HepG2 (cell line): ENCODE measurements around the gene PLEKHM2. TPM values are rescaled to one million over a fixed set of nuclear protein-coding genes. Genes with fewer than 3 reads are reported as not detected.

ENCODE experiments used
- ATAC-seq: fragments of 200-7000 bp; cut with Tn5 transposase; 3 replicates; pipeline ENCODE4 v1.9.1; 2020; ENCODE audit warnings: mild to moderate bottlenecking, moderate library complexity
- BruUV-seq: library from RNA; stranded (reverse); fragments of 400-500 nt; replicated peaks from 2 replicates; lab custom pipeline; 2021; lab: Mats Ljungman, UMichigan
- CTCF ChIA-PET: fragments of 300-600 bp; formaldehyde crosslinking; extraction: SDS; loops from one replicate; lab custom pipeline; 2021; ENCODE audit warnings: low total read pairs, inconsistent platforms, low intra/inter-chr PET ratio; lab: Yijun Ruan, JAX
- POLR2A ChIA-PET: fragments of 350-600 bp; sonication (Branson Sonifier 250); formaldehyde crosslinking; loops from one replicate; lab custom pipeline; 2020; ENCODE audit warnings: antibody characterized with exemption, inconsistent platforms; lab: Yijun Ruan, JAX
- DNase-seq: peaks from one replicate; pipeline ENCODE4 v3.0.0-alpha.2; 2015; ENCODE audit warnings: low spot score
- FAIRE-seq: peaks from 3 replicates; lab custom pipeline; 2011; peaks lifted over from hg19 to GRCh38; lab: Jason Lieb, UNC
- H2AFZ ChIP-seq: one replicate; pipeline ENCODE4 v1.6.1; 2011; ENCODE audit warnings: low read length, inconsistent platforms
- H3K27ac ChIP-seq: fragments of 300-600 bp; 3 replicates; pipeline ENCODE4 v1.8.0; 2011; ENCODE audit warnings: mixed run types, mild to moderate bottlenecking, mixed read lengths, low read length, inconsistent platforms; ENCODE audit not compliant: insufficient read depth; ENCODE audit errors: extremely low read length
- H3K27me3 ChIP-seq, 2 experiments: fragments of 200-600 bp in 1 of 2; 2 replicates in 1 of 2; 3 replicates in 1 of 2; pipeline versions ENCODE4 v1.6.0 to v1.8.0; 2011; ENCODE audit warnings: low read length in 2 of 2, mild to moderate bottlenecking in 2 of 2, moderate library complexity in 2 of 2, inconsistent platforms in 1 of 2; ENCODE audit not compliant: insufficient read depth in 2 of 2, control insufficient read depth in 1 of 2
- H3K36me3 ChIP-seq, 2 experiments: fragments of 200-600 bp in 1 of 2; replicated peaks in 1 of 2; 2 replicates in 1 of 2; 3 replicates in 1 of 2; pipeline versions ENCODE4 v1.5.1 to v1.8.0; 2011; ENCODE audit warnings: low read length in 2 of 2, inconsistent platforms in 1 of 2; ENCODE audit not compliant: insufficient read depth in 2 of 2, control insufficient read depth in 1 of 2
- H3K4me1 ChIP-seq: 2 replicates; pipeline ENCODE4 v1.5.1; 2012; ENCODE audit warnings: low read length, inconsistent platforms; ENCODE audit not compliant: insufficient read depth
- H3K4me2 ChIP-seq: 2 replicates; pipeline ENCODE4 v1.6.0; 2011; ENCODE audit warnings: low read depth, low read length, inconsistent platforms
- H3K4me3 ChIP-seq, 3 experiments: fragments of 200-600 bp in 1 of 3; sonication (generic), shearing (Covaris generic) in 1 of 3; replicated peaks in 1 of 3; 2 replicates each; pipeline ENCODE4 v1.5.1; 2011 to 2016; ENCODE audit warnings: low read length in 3 of 3, inconsistent platforms in 2 of 3, low read depth in 2 of 3, mild to moderate bottlenecking in 2 of 3, control low read depth in 1 of 3, mixed read lengths in 1 of 3; ENCODE audit not compliant: insufficient read depth in 1 of 3
- H3K79me2 ChIP-seq: one replicate; pipeline ENCODE4 v1.6.1; 2011; ENCODE audit warnings: low read length, inconsistent platforms; ENCODE audit not compliant: insufficient read depth
- H3K9ac ChIP-seq: 2 replicates; pipeline ENCODE4 v1.6.0; 2011; ENCODE audit warnings: mild to moderate bottlenecking, low read depth, low read length, inconsistent platforms; ENCODE audit not compliant: insufficient read depth
- H3K9me3 ChIP-seq: 2 replicates; pipeline ENCODE4 v1.5.1; 2012; ENCODE audit warnings: mild to moderate bottlenecking, low read length
- H4K20me1 ChIP-seq: 2 replicates; pipeline ENCODE4 v1.6.0; 2011; ENCODE audit warnings: inconsistent platforms, mild to moderate bottlenecking, low read length, moderate library complexity; ENCODE audit not compliant: insufficient read depth
- GABPB1 ChIP-seq: IDR thresholded peaks from 2 replicates; pipeline ENCODE4 v1.6.1; 2016; ENCODE audit warnings: mild to moderate bottlenecking, missing genetic modification reagents, moderate library complexity, missing compliant biosample characterization
- KDM5A ChIP-seq: fragments of 200-600 bp; sonication (generic); IDR thresholded peaks from 2 replicates; pipeline ENCODE4 v1.7.0; 2018; ENCODE audit warnings: antibody characterized with exemption, mild to moderate bottlenecking, low read length, borderline replicate concordance
- MZF1 ChIP-seq: sonication (generic); formaldehyde crosslinking; IDR thresholded peaks from 2 replicates; pipeline ENCODE4 v1.8.1; 2023; ENCODE audit warnings: mild to moderate bottlenecking, missing genetic modification reagents, borderline replicate concordance
- PLSCR1 ChIP-seq: sonication (generic); formaldehyde crosslinking; IDR thresholded peaks from 2 replicates; pipeline ENCODE4 v1.5.0; 2020; ENCODE audit warnings: missing genetic modification reagents, mild to moderate bottlenecking, borderline replicate concordance
- SKIL ChIP-seq: sonication (generic); formaldehyde crosslinking; IDR thresholded peaks from 2 replicates; pipeline ENCODE4 v1.8.0; 2022; ENCODE audit warnings: missing genetic modification reagents, mild to moderate bottlenecking, moderate library complexity, borderline replicate concordance
- ZNF296 ChIP-seq: sonication (generic); formaldehyde crosslinking; conservative IDR thresholded peaks from 2 replicates; pipeline ENCODE4 v1.5.0; 2020; ENCODE audit warnings: mild to moderate bottlenecking, missing genetic modification reagents
- ZNF460 ChIP-seq: sonication (generic); formaldehyde crosslinking; IDR thresholded peaks from 2 replicates; pipeline ENCODE4 v1.5.1; 2020; ENCODE audit warnings: missing genetic modification reagents, mild to moderate bottlenecking, borderline replicate concordance
- ZNF607 ChIP-seq: sonication (generic); formaldehyde crosslinking; IDR thresholded peaks from 2 replicates; pipeline ENCODE4 v1.5.1; 2020; ENCODE audit warnings: missing genetic modification reagents, mild to moderate bottlenecking, borderline replicate concordance
- ZNF709 ChIP-seq: sonication (generic); formaldehyde crosslinking; IDR thresholded peaks from 2 replicates; pipeline ENCODE4 v1.5.0; 2020; ENCODE audit warnings: mild to moderate bottlenecking, missing genetic modification reagents
- ZNF782 ChIP-seq: sonication (generic); formaldehyde crosslinking; IDR thresholded peaks from 2 replicates; pipeline ENCODE4 v1.4.0; 2020; ENCODE audit warnings: missing genetic modification reagents, mild to moderate bottlenecking, borderline replicate concordance
- WGBS: methylation state at CpG from one replicate; pipeline ENCODE4 v1.1.6; 2017; ENCODE audit warnings: low lambda C conversion rate; 5-methylcytosine and 5-hydroxymethylcytosine counted together
- in situ Hi-C: cut with HindIII; loops from 2 replicates; pipeline ENCODE4 v1.10.0; 2017; ENCODE audit warnings: low pct_unique_long_range_greater_than_20kb; ENCODE audit not compliant: extremely low pct_ligation_motif_present
- intact Hi-C: fragments of 100-400 bp; cut with micrococcal nuclease; formaldehyde crosslinking; loops from one replicate; pipeline ENCODE4 v1.10.0; 2022; ENCODE audit not compliant: unreplicated experiment
- polyA plus RNA-seq, 8 experiments: library from polyadenylated mRNA; depleted of rRNA in 3 of 8; stranded (reverse) in 7 of 8; unstranded in 1 of 8; fragments of >200 nt; fragmentation: Illumina TruSeq in 4 of 8; extraction: Trizol in 4 of 8; gene quantifications; 2 replicates each; pipeline versions ENCODE4 v1.2.1 to v1.2.3, GENCODE V29; 2011 to 2016; ENCODE audit warnings: low read depth in 4 of 8, missing spikeins in 1 of 8, mixed read lengths in 1 of 8; ENCODE audit not compliant: insufficient read depth in 1 of 8
- total RNA-seq, 5 experiments: library from RNA; depleted of rRNA; stranded (reverse); fragments of >200 nt; fragmentation: Illumina TruSeq; extraction: Trizol; gene quantifications; 2 replicates each; pipeline ENCODE4 v1.2.3, GENCODE V29; 2016; ENCODE audit warnings: low read depth in 1 of 5
- TF ChIP-seq, protein P1 (sequence below): sonication (generic); formaldehyde crosslinking; IDR thresholded peaks from 2 replicates; pipeline ENCODE4 v1.5.0; 2020; ENCODE audit warnings: missing genetic modification reagents

Gene PLEKHM2
- total and polyA plus RNA-seq, 2 of the 13 experiments (the other 11 are each of a cell fraction or from before 2014, with no cell fraction given) = 16.5 to 27.3 TPM

GRCh38 chr1:15734296-15734695 is 50.2 kb downstream of the PLEKHM2 start:
- no peak for ATAC-seq
- WGBS = 95% methylated on average over 11 of the region's 13 CpGs
- peaks cover 48% of the 10 kb centered on the region for H3K4me1 ChIP-seq
- H2AFZ ChIP-seq = no peak overlapping the region
- no peaks in the 10 kb centered on the region for H3K27me3 ChIP-seq
- no TSS peak for BruUV-seq
- no peaks in the 10 kb centered on the region for H3K9me3 ChIP-seq
- TF ChIP-seq GABPB1 (CRISPR knock-in tag) = no peak
- no peak for TF ChIP-seq SKIL (CRISPR knock-in tag)
- TF ChIP-seq MZF1 (CRISPR knock-in tag) = no peak
- TF ChIP-seq, all 625 proteins: peak for 0
- ChIA-PET POLR2A (no interaction called here), CTCF (no interaction called here)
- Histone ChIP-seq H4K20me1 (no peaks in the 10 kb centered on the region), H3K4me2 (no peak overlapping the region; the same call in 1 of the 2 replicates), H3K9ac (no peak overlapping the region), H3K27ac (no peak overlapping the region), H3K36me3 (peaks cover 4 to 6% of the 10 kb centered on the region in 2 experiments; a peak in 4 of 5 replicates), H3K79me2 (no peaks in the 10 kb centered on the region), H3K4me3 (no peak overlapping the region)
- in situ Hi-C loops = no loop called here
- DNase-seq (no peak), FAIRE-seq (no peak)
- intact Hi-C loops = no loop called here

DNA sequence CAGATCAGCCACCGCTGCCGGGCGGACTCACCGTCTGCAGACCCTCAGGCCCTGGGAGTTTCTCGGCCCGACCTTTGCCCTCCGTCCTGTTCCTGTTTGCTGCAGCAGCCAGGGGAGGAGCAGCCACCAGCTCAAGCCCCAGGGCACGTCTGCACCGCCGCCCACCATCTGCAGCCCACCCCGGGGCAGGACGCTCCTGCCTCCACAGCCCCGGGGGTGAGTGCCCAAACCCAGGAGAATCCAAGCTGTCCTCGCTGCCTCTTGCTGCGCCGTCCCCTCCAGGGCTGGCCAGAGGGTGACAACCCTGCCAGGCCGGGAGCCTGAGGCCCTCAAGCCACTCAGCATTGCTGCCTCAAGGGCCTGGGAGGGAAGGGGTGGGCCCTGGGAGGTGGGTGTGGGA is 50.8 kb downstream of the PLEKHM2 start:
- WGBS = 33% methylated on average over 1 of the region's 17 CpGs
- Histone ChIP-seq H3K36me3 (peaks cover 4 to 6% of the 10 kb centered on the region in 2 experiments; a peak in 4 of 5 replicates), H2AFZ (no peak overlapping the region), H3K27ac (no peak overlapping the region), H3K9ac (peak overlapping the region; percentile 28; the same call in 1 of the 2 replicates), H3K27me3 (no peaks in the 10 kb centered on the region), H3K9me3 (no peaks in the 10 kb centered on the region), H3K4me1 (peaks cover 54% of the 10 kb centered on the region), H4K20me1 (no peaks in the 10 kb centered on the region), H3K4me2 (peak overlapping the region; percentile 73), H3K79me2 (no peaks in the 10 kb centered on the region), H3K4me3 (peak overlapping the region in 2 of 3 experiments; percentile 17 to 53; a peak in 2 of 6 replicates)
- intact Hi-C loops = loop anchor here (5.0 kb wide), 1 partner anchor 138 kb away; no protein-coding TSS in a partner anchor
- FAIRE-seq (no peak), DNase-seq (peak; percentile 43), ATAC-seq (peak; percentile 55)
- POLR2A ChIA-PET = interaction anchor here (1.1 kb wide), 1 partner anchor 116 kb away, joined by 3 read pairs; no protein-coding TSS in a partner anchor
- BruUV-seq = no TSS peak
- CTCF ChIA-PET = no interaction called here
- in situ Hi-C loops = no loop called here
- TF ChIP-seq, protein P1, sequence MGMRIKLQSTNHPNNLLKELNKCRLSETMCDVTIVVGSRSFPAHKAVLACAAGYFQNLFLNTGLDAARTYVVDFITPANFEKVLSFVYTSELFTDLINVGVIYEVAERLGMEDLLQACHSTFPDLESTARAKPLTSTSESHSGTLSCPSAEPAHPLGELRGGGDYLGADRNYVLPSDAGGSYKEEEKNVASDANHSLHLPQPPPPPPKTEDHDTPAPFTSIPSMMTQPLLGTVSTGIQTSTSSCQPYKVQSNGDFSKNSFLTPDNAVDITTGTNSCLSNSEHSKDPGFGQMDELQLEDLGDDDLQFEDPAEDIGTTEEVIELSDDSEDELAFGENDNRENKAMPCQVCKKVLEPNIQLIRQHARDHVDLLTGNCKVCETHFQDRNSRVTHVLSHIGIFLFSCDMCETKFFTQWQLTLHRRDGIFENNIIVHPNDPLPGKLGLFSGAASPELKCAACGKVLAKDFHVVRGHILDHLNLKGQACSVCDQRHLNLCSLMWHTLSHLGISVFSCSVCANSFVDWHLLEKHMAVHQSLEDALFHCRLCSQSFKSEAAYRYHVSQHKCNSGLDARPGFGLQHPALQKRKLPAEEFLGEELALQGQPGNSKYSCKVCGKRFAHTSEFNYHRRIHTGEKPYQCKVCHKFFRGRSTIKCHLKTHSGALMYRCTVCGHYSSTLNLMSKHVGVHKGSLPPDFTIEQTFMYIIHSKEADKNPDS (CRISPR knock-in tag) = no peak
- no peak for TF ChIP-seq ZNF607 (CRISPR knock-in tag)
- no peak for TF ChIP-seq PLSCR1
- TF ChIP-seq ZNF296 (CRISPR knock-in tag) = no peak
- no peak for TF ChIP-seq ZNF460
- TF ChIP-seq ZNF782 (CRISPR knock-in tag) = no peak
- no peak for TF ChIP-seq KDM5A
- no peak for TF ChIP-seq ZNF709 (CRISPR knock-in tag)
